Spleen (tissue), 11 donors: Measurements from ENCODE around the gene RHBDD1. TPM values are rescaled to one million over a fixed set of nuclear protein-coding genes. Genes with fewer than 3 reads are reported as not detected.

ENCODE experiments used
- DNase-seq: peaks from one replicate; pipeline ENCODE4 v3.0.0-alpha.2; 2020
- H3K27ac ChIP-seq, 8 donors: fragments of 200-600 bp; sonication (generic) in 7 of 8; 1 replicate in 4 of 8; 2 replicates in 4 of 8; pipeline versions ENCODE4 v1.5.0 to v1.8.0; 2016 to 2021; ENCODE audit warnings: inconsistent platforms in 4 of 8, mild to moderate bottlenecking in 4 of 8, moderate library complexity in 1 of 8
- H3K27me3 ChIP-seq, 7 donors: fragments of 200-600 bp; sonication (generic) in 6 of 7; replicated peaks in 1 of 7; 1 replicate in 4 of 7; 2 replicates in 3 of 7; pipeline versions ENCODE4 v1.5.0 to v1.8.0; 2016 to 2021; ENCODE audit warnings: inconsistent platforms in 3 of 7, mild to moderate bottlenecking in 1 of 7
- H3K36me3 ChIP-seq, 6 donors: fragments of 200-600 bp; sonication (generic) in 5 of 6; 1 replicate in 4 of 6; 2 replicates in 2 of 6; pipeline versions ENCODE4 v1.5.0 to v1.8.0; 2016 to 2021; ENCODE audit warnings: inconsistent platforms in 2 of 6
- H3K4me1 ChIP-seq, 6 donors: fragments of 200-600 bp; sonication (generic) in 5 of 6; 1 replicate in 3 of 6; 2 replicates in 3 of 6; pipeline versions ENCODE4 v1.5.0 to v1.8.0; 2016 to 2021; ENCODE audit warnings: inconsistent platforms in 3 of 6
- H3K4me3 ChIP-seq, 8 donors: fragments of 200-600 bp; sonication (generic) in 7 of 8; 1 replicate in 4 of 8; 2 replicates in 4 of 8; pipeline versions ENCODE4 v1.5.0 to v1.8.0; 2016 to 2021; ENCODE audit warnings: inconsistent platforms in 4 of 8, mild to moderate bottlenecking in 4 of 8, moderate library complexity in 2 of 8
- H3K9me3 ChIP-seq, 8 donors: fragments of 200-600 bp; sonication (generic) in 7 of 8; 1 replicate in 4 of 8; 2 replicates in 4 of 8; pipeline versions ENCODE4 v1.5.0 to v1.8.0; 2016 to 2021; ENCODE audit warnings: inconsistent platforms in 4 of 8
- CTCF ChIP-seq, 11 experiments: fragments of 200-600 bp in 7 of 11; fragments of 450-650 bp in 4 of 11; sonication (generic) in 4 of 11; IDR thresholded peaks in 8 of 11; conservative IDR thresholded peaks in 3 of 11; 1 replicate in 7 of 11; 2 replicates in 4 of 11; pipeline versions ENCODE4 v1.4.0 to v1.8.0; 2016 to 2021; ENCODE audit warnings: antibody characterized with exemption in 11 of 11, inconsistent platforms in 4 of 11, mild to moderate bottlenecking in 1 of 11
- POLR2A ChIP-seq, 3 donors: fragments of 450-650 bp; IDR thresholded peaks; one replicate each; pipeline ENCODE4 v1.5.1; 2017; ENCODE audit warnings: antibody characterized with exemption in 3 of 3, mild to moderate bottlenecking in 1 of 3
- POLR2AphosphoS5 ChIP-seq, 3 donors: sonication (generic); formaldehyde crosslinking; IDR thresholded peaks; one replicate each; pipeline ENCODE4 v1.5.1; 2017; ENCODE audit warnings: antibody characterized with exemption in 3 of 3
- WGBS, 5 donors: extraction: QIAGEN DNeasy Blood & Tissue Kit in 3 of 5; methylation state at CpG; one replicate each; pipeline versions ENCODE4 v1.1.5 to v1.1.7; 2013 to 2018; 5-methylcytosine and 5-hydroxymethylcytosine counted together
- intact Hi-C: fragments of 100-400 bp; cut with DNase I; formaldehyde crosslinking; loops from one replicate; pipeline ENCODE4 v1.15.0; 2023; ENCODE audit warnings: low total_unique reads
- polyA plus RNA-seq, 3 donors: library from polyadenylated mRNA; stranded (reverse); fragments of 200-250 nt; gene quantifications; one replicate each; pipeline ENCODE4 v1.2.1, GENCODE V29; 2013
- total RNA-seq, 7 donors: library from RNA; depleted of rRNA in 3 of 7; stranded (reverse); fragments of >200 nt in 3 of 7; fragmentation: NEBNext Ultra II Directional in 4 of 7; extraction: Animal tissue kit (Norgen Biotek cat#: 25700) in 4 of 7; gene quantifications; one replicate each; pipeline versions ENCODE4 v1.1.0 to v1.2.1, GENCODE V29; 2016 to 2021
- donor health status: healthy with polysubstance abuse.
- donor health status: DM: no; HTN: no; CAD: no; lungs with moderate emphysema.
- donor health status: DM: no; HTN: no; CAD: no.
- donor health status: Bipolar disorder and iron deficiency.
- donor health status: healthy.
- donor health status: DM: no; HTN: no; CAD: no.
- donor health status: DM: yes; HTN: yes; CAD: no.

Gene RHBDD1
- total and polyA plus RNA-seq, 10 donors = 6.1 to 67.5 (median 32.8) TPM

DNA sequence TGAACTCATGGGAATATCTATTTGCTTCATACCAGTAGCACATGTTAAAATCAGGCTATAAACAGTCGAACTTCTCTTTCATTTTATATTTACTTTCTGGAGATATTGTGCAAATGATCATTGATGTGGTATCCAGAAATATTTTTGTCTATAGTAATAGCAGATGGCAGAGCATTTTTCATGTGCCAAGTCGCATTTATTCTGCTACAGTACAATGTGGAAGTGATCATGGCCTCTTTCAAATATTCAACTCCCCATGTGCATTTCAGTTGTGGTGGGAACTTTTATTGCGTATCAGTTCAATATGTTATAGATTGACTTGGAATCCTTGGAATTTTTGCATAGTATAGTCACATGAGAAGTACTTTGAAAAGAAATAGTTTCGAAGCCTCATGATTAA lies 57.4 kb downstream of the RHBDD1 start:
- TF ChIP-seq POLR2A (IDR thresholded peaks at IDR 0.05) (no peak), POLR2AphosphoS5 (IDR thresholded peaks at IDR 0.05) (no peak), CTCF (IDR thresholded peaks at IDR 0.05 in 8 of 11, conservative IDR thresholded peaks at IDR 0.05 in 3 of 11) (no peak)
- intact Hi-C loops = no loop called here
- peaks cover 0 to 23% (median 0%) of the 10 kb centered on the region in 6 donors for H3K36me3 ChIP-seq
- H3K4me3 ChIP-seq = no peak overlapping the region
- no peaks in the 10 kb centered on the region for H3K4me1 ChIP-seq
- WGBS, 5 donors = 92 to 98% (median 95%) methylated on average over 4 of the region's 4 CpGs
- H3K27me3 ChIP-seq = no peaks in the 10 kb centered on the region
- DNase-seq = no peak
- no peak overlapping the region for H3K27ac ChIP-seq
- H3K9me3 ChIP-seq = no peaks in the 10 kb centered on the region

DNA sequence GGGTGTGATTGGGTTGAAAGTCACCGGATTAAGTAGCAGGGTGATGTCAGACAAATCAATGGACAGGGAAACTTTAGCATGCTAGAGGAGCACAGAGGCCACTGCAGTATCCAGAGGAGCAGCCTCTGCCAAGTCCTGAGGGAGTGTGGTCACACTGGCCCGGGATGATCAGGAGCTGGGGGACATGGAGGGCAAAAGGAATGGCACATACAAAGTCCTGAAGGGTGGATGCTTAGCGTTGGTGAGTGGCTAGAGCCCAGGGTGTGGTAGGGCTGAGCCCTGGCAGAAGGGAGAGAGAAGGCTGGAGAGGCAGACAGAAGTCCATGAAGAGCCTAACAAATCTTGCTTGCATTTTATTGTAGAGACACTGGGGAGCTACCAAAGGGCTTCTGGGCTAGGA lies 58.9 kb downstream of the RHBDD1 start:
- H3K4me1 ChIP-seq = no peaks in the 10 kb centered on the region
- peaks cover 0 to 23% (median 0%) of the 10 kb centered on the region in 6 donors for H3K36me3 ChIP-seq
- TF ChIP-seq CTCF (IDR thresholded peaks at IDR 0.05 in 8 of 11, conservative IDR thresholded peaks at IDR 0.05 in 3 of 11) (no peak), POLR2AphosphoS5 (IDR thresholded peaks at IDR 0.05) (no peak), POLR2A (IDR thresholded peaks at IDR 0.05) (no peak)
- WGBS, 5 donors = 92 to 97% (median 95%) methylated on average over 3 of the region's 3 CpGs
- H3K27me3 ChIP-seq = no peaks in the 10 kb centered on the region
- H3K4me3 ChIP-seq = no peak overlapping the region
- no peak for DNase-seq
- intact Hi-C loops = no loop called here
- H3K9me3 ChIP-seq = no peaks in the 10 kb centered on the region
- H3K27ac ChIP-seq = no peak overlapping the region

DNA sequence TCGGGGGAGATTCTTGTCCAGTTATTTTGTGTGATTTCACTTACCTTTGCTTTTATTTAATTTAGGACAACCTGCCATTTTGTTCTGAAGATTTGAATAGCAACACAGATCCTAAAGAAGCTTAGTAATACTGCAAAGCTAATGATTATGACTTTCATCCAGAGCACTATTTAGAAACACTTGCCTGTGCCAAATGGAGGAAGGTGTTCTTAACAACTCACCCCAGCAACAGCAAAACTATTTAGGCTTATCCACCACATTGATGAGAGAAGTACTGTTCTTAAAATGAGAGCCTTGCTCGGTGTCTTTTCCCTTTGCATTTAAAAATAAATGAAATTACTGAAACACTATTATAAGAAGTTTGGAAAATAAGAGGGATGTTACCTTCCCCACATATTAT lies 59.7 kb downstream of the RHBDD1 start:
- TF ChIP-seq POLR2AphosphoS5 (IDR thresholded peaks at IDR 0.05) (no peak), POLR2A (IDR thresholded peaks at IDR 0.05) (no peak), CTCF (IDR thresholded peaks at IDR 0.05 in 8 of 11, conservative IDR thresholded peaks at IDR 0.05 in 3 of 11) (no peak)
- intact Hi-C loops = no loop called here
- Histone ChIP-seq H3K9me3 (no peaks in the 10 kb centered on the region), H3K4me3 (no peak overlapping the region), H3K27me3 (no peaks in the 10 kb centered on the region), H3K27ac (no peak overlapping the region), H3K4me1 (no peaks in the 10 kb centered on the region), H3K36me3 (peaks cover 0 to 23% (median 0%) of the 10 kb centered on the region in 6 donors)
- 91 to 99% (median 96%) methylated on average over 2 of the region's 2 CpGs for WGBS, 5 donors
- no peak for DNase-seq

DNA sequence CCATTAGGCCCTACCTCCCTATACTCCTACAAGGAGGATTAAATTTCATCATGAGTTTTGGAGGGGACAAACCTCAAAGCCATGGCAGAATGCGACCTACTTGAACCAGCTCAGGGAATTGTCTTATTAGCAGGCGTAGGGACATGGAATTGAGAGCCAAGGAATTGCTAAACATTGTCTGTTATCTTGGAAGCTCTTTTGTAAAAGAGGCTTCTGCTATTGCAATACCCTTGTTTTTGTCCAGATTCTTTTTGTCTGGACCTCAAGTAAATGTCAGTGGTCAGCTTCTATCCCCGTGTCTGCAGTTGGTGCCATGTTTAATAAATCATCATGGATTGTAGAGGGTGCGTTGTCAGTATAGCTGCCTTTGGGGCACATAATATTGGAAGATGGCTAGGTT lies 62.3 kb downstream of the RHBDD1 start:
- DNase-seq = no peak
- Histone ChIP-seq H3K27ac (no peak overlapping the region), H3K27me3 (no peaks in the 10 kb centered on the region), H3K9me3 (no peaks in the 10 kb centered on the region), H3K36me3 (peaks cover 0 to 23% (median 0%) of the 10 kb centered on the region in 6 donors), H3K4me3 (no peak overlapping the region), H3K4me1 (peaks cover 0 to 18% (median 0%) of the 10 kb centered on the region in 6 donors)
- 90 to 97% (median 95%) methylated on average over 4 of the region's 4 CpGs for WGBS, 5 donors
- TF ChIP-seq CTCF (IDR thresholded peaks at IDR 0.05 in 8 of 11, conservative IDR thresholded peaks at IDR 0.05 in 3 of 11) (no peak), POLR2A (IDR thresholded peaks at IDR 0.05) (no peak), POLR2AphosphoS5 (IDR thresholded peaks at IDR 0.05) (no peak)
- intact Hi-C loops = no loop called here
